HepG2 (cell line): ENCODE results near the gene INO80B. TPM values are rescaled to one million over a fixed set of nuclear protein-coding genes. Genes with fewer than 3 reads are reported as not detected.

Source experiments
- CENPX ChIP-seq: sonication (generic); formaldehyde crosslinking; IDR thresholded peaks from 2 replicates; pipeline ENCODE4 v1.9.0; 2021; ENCODE audit warnings: mild to moderate bottlenecking, missing genetic modification reagents, moderate library complexity
- ETV5 ChIP-seq: IDR thresholded peaks from 2 replicates; pipeline ENCODE4 v1.6.1; 2018; ENCODE audit warnings: missing biosample characterization, missing genetic modification reagents, inconsistent platforms, borderline replicate concordance
- NR2F6 ChIP-seq, 2 experiments: IDR thresholded peaks; 2 replicates each; pipeline ENCODE4 v1.6.1; 2016; ENCODE audit warnings: antibody characterized with exemption in 1 of 2, mild to moderate bottlenecking in 1 of 2
- PAX8 ChIP-seq: sonication (generic); formaldehyde crosslinking; IDR thresholded peaks from 2 replicates; pipeline ENCODE4 v1.8.0; 2022; ENCODE audit warnings: mild to moderate bottlenecking, missing genetic modification reagents, borderline replicate concordance
- RBM22 ChIP-seq: fragments of 200-400 bp; formaldehyde crosslinking; optimal IDR thresholded peaks from 2 replicates; pipeline ENCODE3; 2017; ENCODE audit warnings: mild to moderate bottlenecking, low read length, moderate library complexity
- TGIF2 ChIP-seq: IDR thresholded peaks from 2 replicates; pipeline ENCODE4 v1.6.1; 2016; ENCODE audit warnings: control low read depth, missing compliant biosample characterization
- ZMAT5 ChIP-seq: sonication (generic); formaldehyde crosslinking; IDR thresholded peaks from 2 replicates; pipeline ENCODE4 v1.5.0; 2020; ENCODE audit warnings: mild to moderate bottlenecking, low read depth, missing genetic modification reagents, borderline replicate concordance
- ZNF138 ChIP-seq: sonication (generic); formaldehyde crosslinking; IDR thresholded peaks from 2 replicates; pipeline ENCODE4 v1.5.0; 2020; ENCODE audit warnings: mild to moderate bottlenecking, low read depth, missing genetic modification reagents
- polyA plus RNA-seq, 8 experiments: library from polyadenylated mRNA; depleted of rRNA in 3 of 8; stranded (reverse) in 7 of 8; unstranded in 1 of 8; fragments of >200 nt; fragmentation: Illumina TruSeq in 4 of 8; extraction: Trizol in 4 of 8; gene quantifications; 2 replicates each; pipeline versions ENCODE4 v1.2.1 to v1.2.3, GENCODE V29; 2011 to 2016; ENCODE audit warnings: low read depth in 4 of 8, missing spikeins in 1 of 8, mixed read lengths in 1 of 8; ENCODE audit not compliant: insufficient read depth in 1 of 8
- total RNA-seq, 5 experiments: library from RNA; depleted of rRNA; stranded (reverse); fragments of >200 nt; fragmentation: Illumina TruSeq; extraction: Trizol; gene quantifications; 2 replicates each; pipeline ENCODE4 v1.2.3, GENCODE V29; 2016; ENCODE audit warnings: low read depth in 1 of 5
- TF ChIP-seq, protein P1 (sequence below), 2 experiments: fragments of 450-650 bp in 1 of 2; sonication (generic) in 1 of 2; formaldehyde crosslinking in 1 of 2; IDR thresholded peaks; 2 replicates each; pipeline versions ENCODE4 v1.6.1 to v1.8.0; 2016 to 2022; ENCODE audit warnings: antibody characterized with exemption in 1 of 2, mild to moderate bottlenecking in 1 of 2, missing genetic modification reagents in 1 of 2
- TF ChIP-seq, protein P2 (sequence below): sonication (generic); formaldehyde crosslinking; IDR thresholded peaks from 2 replicates; pipeline ENCODE4 v1.4.0; 2020; ENCODE audit warnings: missing genetic modification reagents
- TF ChIP-seq, protein P3 (sequence below): sonication (generic); formaldehyde crosslinking; IDR thresholded peaks from 2 replicates; pipeline ENCODE4 v1.5.1; 2020; ENCODE audit warnings: missing genetic modification reagents, mild to moderate bottlenecking, borderline replicate concordance
- TF ChIP-seq, protein P4 (sequence below): sonication (generic); formaldehyde crosslinking; IDR thresholded peaks from 2 replicates; pipeline ENCODE4 v1.5.1; 2020; ENCODE audit warnings: missing genetic modification reagents, mild to moderate bottlenecking, borderline replicate concordance

The INO80B gene
- total and polyA plus RNA-seq, 2 of the 13 experiments (the other 11 are each of a cell fraction or from before 2014, with no cell fraction given), result 6.2 to 14.5 TPM

- TF ChIP-seq, protein P1, sequence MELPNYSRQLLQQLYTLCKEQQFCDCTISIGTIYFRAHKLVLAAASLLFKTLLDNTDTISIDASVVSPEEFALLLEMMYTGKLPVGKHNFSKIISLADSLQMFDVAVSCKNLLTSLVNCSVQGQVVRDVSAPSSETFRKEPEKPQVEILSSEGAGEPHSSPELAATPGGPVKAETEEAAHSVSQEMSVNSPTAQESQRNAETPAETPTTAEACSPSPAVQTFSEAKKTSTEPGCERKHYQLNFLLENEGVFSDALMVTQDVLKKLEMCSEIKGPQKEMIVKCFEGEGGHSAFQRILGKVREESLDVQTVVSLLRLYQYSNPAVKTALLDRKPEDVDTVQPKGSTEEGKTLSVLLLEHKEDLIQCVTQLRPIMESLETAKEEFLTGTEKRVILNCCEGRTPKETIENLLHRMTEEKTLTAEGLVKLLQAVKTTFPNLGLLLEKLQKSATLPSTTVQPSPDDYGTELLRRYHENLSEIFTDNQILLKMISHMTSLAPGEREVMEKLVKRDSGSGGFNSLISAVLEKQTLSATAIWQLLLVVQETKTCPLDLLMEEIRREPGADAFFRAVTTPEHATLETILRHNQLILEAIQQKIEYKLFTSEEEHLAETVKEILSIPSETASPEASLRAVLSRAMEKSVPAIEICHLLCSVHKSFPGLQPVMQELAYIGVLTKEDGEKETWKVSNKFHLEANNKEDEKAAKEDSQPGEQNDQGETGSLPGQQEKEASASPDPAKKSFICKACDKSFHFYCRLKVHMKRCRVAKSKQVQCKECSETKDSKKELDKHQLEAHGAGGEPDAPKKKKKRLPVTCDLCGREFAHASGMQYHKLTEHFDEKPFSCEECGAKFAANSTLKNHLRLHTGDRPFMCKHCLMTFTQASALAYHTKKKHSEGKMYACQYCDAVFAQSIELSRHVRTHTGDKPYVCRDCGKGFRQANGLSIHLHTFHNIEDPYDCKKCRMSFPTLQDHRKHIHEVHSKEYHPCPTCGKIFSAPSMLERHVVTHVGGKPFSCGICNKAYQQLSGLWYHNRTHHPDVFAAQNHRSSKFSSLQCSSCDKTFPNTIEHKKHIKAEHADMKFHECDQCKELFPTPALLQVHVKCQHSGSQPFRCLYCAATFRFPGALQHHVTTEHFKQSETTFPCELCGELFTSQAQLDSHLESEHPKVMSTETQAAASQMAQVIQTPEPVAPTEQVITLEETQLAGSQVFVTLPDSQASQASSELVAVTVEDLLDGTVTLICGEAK (IDR thresholded peaks at IDR 0.05), result no peak
- TF ChIP-seq, protein P1 (CRISPR knock-in tag; IDR thresholded peaks at IDR 0.05), result no peak
- TF ChIP-seq, protein P2, sequence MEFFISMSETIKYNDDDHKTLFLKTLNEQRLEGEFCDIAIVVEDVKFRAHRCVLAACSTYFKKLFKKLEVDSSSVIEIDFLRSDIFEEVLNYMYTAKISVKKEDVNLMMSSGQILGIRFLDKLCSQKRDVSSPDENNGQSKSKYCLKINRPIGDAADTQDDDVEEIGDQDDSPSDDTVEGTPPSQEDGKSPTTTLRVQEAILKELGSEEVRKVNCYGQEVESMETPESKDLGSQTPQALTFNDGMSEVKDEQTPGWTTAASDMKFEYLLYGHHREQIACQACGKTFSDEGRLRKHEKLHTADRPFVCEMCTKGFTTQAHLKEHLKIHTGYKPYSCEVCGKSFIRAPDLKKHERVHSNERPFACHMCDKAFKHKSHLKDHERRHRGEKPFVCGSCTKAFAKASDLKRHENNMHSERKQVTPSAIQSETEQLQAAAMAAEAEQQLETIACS (CRISPR knock-in tag), result no peak
- peak; percentile 44; the same call in 1 of the 2 replicates for TF ChIP-seq NR2F6 (IDR thresholded peaks at IDR 0.05)
- peak; percentile 46; the same call in 1 of the 2 replicates for TF ChIP-seq NR2F6 (CRISPR knock-in tag; IDR thresholded peaks at IDR 0.05)
- TF ChIP-seq CENPX (CRISPR knock-in tag), result no peak
- TF ChIP-seq ZNF138 (CRISPR knock-in tag), result no peak; the same call in 1 of the 2 replicates
- TF ChIP-seq PAX8 (CRISPR knock-in tag), result no peak
- no peak for TF ChIP-seq ZMAT5
- no peak for TF ChIP-seq ETV5
- TF ChIP-seq, protein P3, sequence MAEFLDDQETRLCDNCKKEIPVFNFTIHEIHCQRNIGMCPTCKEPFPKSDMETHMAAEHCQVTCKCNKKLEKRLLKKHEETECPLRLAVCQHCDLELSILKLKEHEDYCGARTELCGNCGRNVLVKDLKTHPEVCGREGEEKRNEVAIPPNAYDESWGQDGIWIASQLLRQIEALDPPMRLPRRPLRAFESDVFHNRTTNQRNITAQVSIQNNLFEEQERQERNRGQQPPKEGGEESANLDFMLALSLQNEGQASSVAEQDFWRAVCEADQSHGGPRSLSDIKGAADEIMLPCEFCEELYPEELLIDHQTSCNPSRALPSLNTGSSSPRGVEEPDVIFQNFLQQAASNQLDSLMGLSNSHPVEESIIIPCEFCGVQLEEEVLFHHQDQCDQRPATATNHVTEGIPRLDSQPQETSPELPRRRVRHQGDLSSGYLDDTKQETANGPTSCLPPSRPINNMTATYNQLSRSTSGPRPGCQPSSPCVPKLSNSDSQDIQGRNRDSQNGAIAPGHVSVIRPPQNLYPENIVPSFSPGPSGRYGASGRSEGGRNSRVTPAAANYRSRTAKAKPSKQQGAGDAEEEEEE (CRISPR knock-in tag), result no peak
- 0 out of 2 replicates have a peak, but pooled peaks have one; percentile 49 for TF ChIP-seq TGIF2
- TF ChIP-seq, protein P4, sequence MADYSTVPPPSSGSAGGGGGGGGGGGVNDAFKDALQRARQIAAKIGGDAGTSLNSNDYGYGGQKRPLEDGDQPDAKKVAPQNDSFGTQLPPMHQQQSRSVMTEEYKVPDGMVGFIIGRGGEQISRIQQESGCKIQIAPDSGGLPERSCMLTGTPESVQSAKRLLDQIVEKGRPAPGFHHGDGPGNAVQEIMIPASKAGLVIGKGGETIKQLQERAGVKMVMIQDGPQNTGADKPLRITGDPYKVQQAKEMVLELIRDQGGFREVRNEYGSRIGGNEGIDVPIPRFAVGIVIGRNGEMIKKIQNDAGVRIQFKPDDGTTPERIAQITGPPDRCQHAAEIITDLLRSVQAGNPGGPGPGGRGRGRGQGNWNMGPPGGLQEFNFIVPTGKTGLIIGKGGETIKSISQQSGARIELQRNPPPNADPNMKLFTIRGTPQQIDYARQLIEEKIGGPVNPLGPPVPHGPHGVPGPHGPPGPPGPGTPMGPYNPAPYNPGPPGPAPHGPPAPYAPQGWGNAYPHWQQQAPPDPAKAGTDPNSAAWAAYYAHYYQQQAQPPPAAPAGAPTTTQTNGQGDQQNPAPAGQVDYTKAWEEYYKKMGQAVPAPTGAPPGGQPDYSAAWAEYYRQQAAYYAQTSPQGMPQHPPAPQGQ (CRISPR knock-in tag), result no peak
- TF ChIP-seq RBM22, result no peak
Measured at GRCh38 chr2:74413001-74413698, 41.7 kb upstream of the INO80B start (continued).
